Activated T-cell treated with anti-CD3 and anti-CD28 coated beads, Interleukin-2, amount 50 U/mL, for 24 hours (primary cell): ENCODE data around the gene LRP6.
"Not testable (repeated sequence)": the region's sequence is repeated elsewhere in the genome, so short reads cannot be mapped to it uniquely, and the experiment has no call there.

Experiments
- DNase-seq: peaks from one replicate; pipeline ENCODE4 v3.0.0-alpha.2; 2020
- H3K27ac Mint-ChIP-seq: 2 replicates; pipeline ENCODE4 v1.8.0; 2020; ENCODE audit warnings: mild to moderate bottlenecking, mixed read lengths
- H3K27me3 Mint-ChIP-seq: 2 replicates; pipeline ENCODE4 v1.8.0; 2020; ENCODE audit warnings: mixed read lengths
- H3K36me3 Mint-ChIP-seq: 2 replicates; pipeline ENCODE4 v1.8.0; 2020; ENCODE audit warnings: low read depth, mixed read lengths
- H3K4me1 Mint-ChIP-seq: 2 replicates; pipeline ENCODE4 v1.8.0; 2020; ENCODE audit warnings: low read depth, mixed read lengths
- H3K4me3 Mint-ChIP-seq: 2 replicates; pipeline ENCODE4 v1.8.0; 2020; ENCODE audit warnings: mild to moderate bottlenecking, moderate library complexity, mixed read lengths
- H3K9me3 Mint-ChIP-seq: 2 replicates; pipeline ENCODE4 v1.8.0; 2020; ENCODE audit warnings: mixed read lengths

Gene LRP6

GRCh38 chr12:12115514-12115913, 151.3 kb downstream of the LRP6 start:
- H3K4me1 Mint-ChIP-seq = no peaks in the 10 kb centered on the region

GRCh38 chr12:12110923-12111555, 155.8 kb downstream of the LRP6 start:
- not testable (repeated sequence) for H3K4me1 Mint-ChIP-seq, H3K27ac Mint-ChIP-seq, H3K27me3 Mint-ChIP-seq, H3K36me3 Mint-ChIP-seq
- Mint-ChIP-seq H3K4me3 (peak overlapping the region; percentile 30), H3K9me3 (peaks cover 15% of the 10 kb centered on the region)
- peak; percentile 38 for DNase-seq

More at GRCh38 chr12:12115514-12115913, 151.3 kb downstream of the LRP6 start:
- DNase-seq = no peak
- H3K36me3 Mint-ChIP-seq = no peaks in the 10 kb centered on the region
- H3K27me3 Mint-ChIP-seq = no peaks in the 10 kb centered on the region
- H3K4me3 Mint-ChIP-seq = no peak overlapping the region
- no peak overlapping the region for H3K27ac Mint-ChIP-seq
- H3K9me3 Mint-ChIP-seq = no peaks in the 10 kb centered on the region

GRCh38 chr12:12108441-12109058, 158.3 kb downstream of the LRP6 start:
- Mint-ChIP-seq H3K4me1 (no peaks in the 10 kb centered on the region), H3K27me3 (no peaks in the 10 kb centered on the region), H3K27ac (no peak overlapping the region), H3K36me3 (no peaks in the 10 kb centered on the region), H3K9me3 (peaks cover 17% of the 10 kb centered on the region), H3K4me3 (no peak overlapping the region)
- no peak for DNase-seq

- H3K27ac Mint-ChIP-seq = no peak overlapping the region
- no peak overlapping the region for H3K4me3 Mint-ChIP-seq
- no peaks in the 10 kb centered on the region for H3K36me3 Mint-ChIP-seq
- H3K4me1 Mint-ChIP-seq = no peaks in the 10 kb centered on the region
- no peak for DNase-seq
- H3K27me3 Mint-ChIP-seq = no peaks in the 10 kb centered on the region
- H3K9me3 Mint-ChIP-seq = peaks cover 17% of the 10 kb centered on the region
Observed at GRCh38 chr12:12107678-12108077, 159.2 kb downstream of the LRP6 start.

GRCh38 chr12:12099102-12099501, 167.7 kb downstream of the LRP6 start:
- Mint-ChIP-seq H3K4me3 (no peak overlapping the region), H3K9me3 (no peaks in the 10 kb centered on the region), H3K27me3 (no peaks in the 10 kb centered on the region), H3K27ac (no peak overlapping the region), H3K4me1 (no peaks in the 10 kb centered on the region), H3K36me3 (no peaks in the 10 kb centered on the region)
- no peak for DNase-seq

- H3K4me1 Mint-ChIP-seq = no peaks in the 10 kb centered on the region
- H3K27me3 Mint-ChIP-seq = no peaks in the 10 kb centered on the region
- no peak overlapping the region for H3K4me3 Mint-ChIP-seq
- no peaks in the 10 kb centered on the region for H3K36me3 Mint-ChIP-seq
- no peaks in the 10 kb centered on the region for H3K9me3 Mint-ChIP-seq
- H3K27ac Mint-ChIP-seq = no peak overlapping the region
- no peak for DNase-seq
Observed at GRCh38 chr12:12098691-12099015, 168.2 kb downstream of the LRP6 start.

- DNase-seq = no peak
- H3K27me3 Mint-ChIP-seq = no peaks in the 10 kb centered on the region
- H3K27ac Mint-ChIP-seq = no peak overlapping the region
- no peaks in the 10 kb centered on the region for H3K4me1 Mint-ChIP-seq
- no peak overlapping the region for H3K4me3 Mint-ChIP-seq
- no peaks in the 10 kb centered on the region for H3K36me3 Mint-ChIP-seq
- H3K9me3 Mint-ChIP-seq = no peaks in the 10 kb centered on the region
Observed at GRCh38 chr12:12097891-12098690, 168.8 kb downstream of the LRP6 start.

- Mint-ChIP-seq H3K4me3 (no peak overlapping the region), H3K27ac (no peak overlapping the region), H3K4me1 (no peaks in the 10 kb centered on the region), H3K27me3 (peaks cover 5% of the 10 kb centered on the region), H3K36me3 (no peaks in the 10 kb centered on the region), H3K9me3 (no peaks in the 10 kb centered on the region)
- no peak for DNase-seq
Observed at GRCh38 chr12:12095021-12095420, 171.8 kb downstream of the LRP6 start.

- H3K4me1 Mint-ChIP-seq = no peaks in the 10 kb centered on the region
- no peaks in the 10 kb centered on the region for H3K36me3 Mint-ChIP-seq
- H3K9me3 Mint-ChIP-seq = no peaks in the 10 kb centered on the region
- no peak overlapping the region for H3K4me3 Mint-ChIP-seq
- no peak overlapping the region for H3K27ac Mint-ChIP-seq
- H3K27me3 Mint-ChIP-seq = peaks cover 5% of the 10 kb centered on the region
- DNase-seq = no peak
Observed at GRCh38 chr12:12094481-12094880, 172.4 kb downstream of the LRP6 start.

GRCh38 chr12:12091977-12092663, 174.7 kb downstream of the LRP6 start:
- peaks cover 5% of the 10 kb centered on the region for H3K27me3 Mint-ChIP-seq
- DNase-seq = no peak
- H3K36me3 Mint-ChIP-seq = no peaks in the 10 kb centered on the region
- no peaks in the 10 kb centered on the region for H3K9me3 Mint-ChIP-seq
- no peak overlapping the region for H3K27ac Mint-ChIP-seq
- no peaks in the 10 kb centered on the region for H3K4me1 Mint-ChIP-seq
- H3K4me3 Mint-ChIP-seq = no peak overlapping the region

- Mint-ChIP-seq H3K9me3 (no peaks in the 10 kb centered on the region), H3K27ac (no peak overlapping the region), H3K36me3 (no peaks in the 10 kb centered on the region), H3K4me1 (no peaks in the 10 kb centered on the region), H3K27me3 (peaks cover 5% of the 10 kb centered on the region), H3K4me3 (no peak overlapping the region)
- no peak for DNase-seq
Observed at GRCh38 chr12:12091071-12091470, 175.8 kb downstream of the LRP6 start.

- Mint-ChIP-seq H3K36me3 (no peaks in the 10 kb centered on the region), H3K4me1 (no peaks in the 10 kb centered on the region), H3K9me3 (no peaks in the 10 kb centered on the region), H3K27me3 (peaks cover 5% of the 10 kb centered on the region), H3K4me3 (no peak overlapping the region), H3K27ac (no peak overlapping the region)
- no peak for DNase-seq
Observed at GRCh38 chr12:12088761-12089160, 178.1 kb downstream of the LRP6 start.

- no peaks in the 10 kb centered on the region for H3K4me1 Mint-ChIP-seq
- H3K4me3 Mint-ChIP-seq = no peak overlapping the region
- H3K27me3 Mint-ChIP-seq = peaks cover 5% of the 10 kb centered on the region
- no peaks in the 10 kb centered on the region for H3K9me3 Mint-ChIP-seq
- H3K36me3 Mint-ChIP-seq = no peaks in the 10 kb centered on the region
- no peak for DNase-seq
- no peak overlapping the region for H3K27ac Mint-ChIP-seq
Observed at GRCh38 chr12:12088147-12088546, 178.7 kb downstream of the LRP6 start.

- no peak overlapping the region for H3K4me3 Mint-ChIP-seq
- no peaks in the 10 kb centered on the region for H3K9me3 Mint-ChIP-seq
- peaks cover 5% of the 10 kb centered on the region for H3K27me3 Mint-ChIP-seq
- no peaks in the 10 kb centered on the region for H3K36me3 Mint-ChIP-seq
- DNase-seq = no peak
- no peaks in the 10 kb centered on the region for H3K4me1 Mint-ChIP-seq
- no peak overlapping the region for H3K27ac Mint-ChIP-seq
Observed at GRCh38 chr12:12087693-12088034, 179.2 kb downstream of the LRP6 start.
